Liver (tissue), 9 donors: ENCODE measurements around the gene PDRG1. TPM values are rescaled to one million over a fixed set of nuclear protein-coding genes. Genes with fewer than 3 reads are reported as not detected.

Source experiments
- DNase-seq: peaks from one replicate; pipeline ENCODE4 v3.0.0-alpha.2; 2017; ENCODE audit warnings: low spot score
- H3K27ac ChIP-seq, 2 donors: one replicate each; pipeline ENCODE4 v1.7.0; 2013; ENCODE audit warnings: inconsistent platforms in 2 of 2, low read length in 2 of 2, control low read depth in 1 of 2, low read depth in 1 of 2, mild to moderate bottlenecking in 1 of 2
- H3K27me3 ChIP-seq, 4 donors: one replicate each; pipeline versions ENCODE4 v1.6.1 to v1.7.0; 2013; ENCODE audit warnings: low read length in 3 of 4, inconsistent platforms in 1 of 4, mild to moderate bottlenecking in 1 of 4, moderate library complexity in 1 of 4; ENCODE audit not compliant: control insufficient read depth in 4 of 4, insufficient read depth in 4 of 4
- H3K36me3 ChIP-seq, 4 donors: one replicate each; pipeline versions ENCODE4 v1.6.1 to v1.7.0; 2013; ENCODE audit warnings: low read length in 3 of 4, mild to moderate bottlenecking in 3 of 4, low read depth in 1 of 4, moderate library complexity in 1 of 4; ENCODE audit not compliant: control insufficient read depth in 4 of 4, insufficient read depth in 3 of 4
- H3K4me1 ChIP-seq, 4 donors: one replicate each; pipeline versions ENCODE4 v1.6.1 to v1.7.0; 2013; ENCODE audit warnings: low read length in 3 of 4, mild to moderate bottlenecking in 3 of 4, moderate library complexity in 1 of 4; ENCODE audit not compliant: control insufficient read depth in 4 of 4, insufficient read depth in 4 of 4
- H3K4me3 ChIP-seq, 3 donors: one replicate each; pipeline versions ENCODE4 v1.6.1 to v1.7.0; 2013; ENCODE audit warnings: low read length in 3 of 3, control low read depth in 1 of 3, low read depth in 1 of 3, mild to moderate bottlenecking in 1 of 3
- H3K9ac ChIP-seq, 2 donors: one replicate each; pipeline ENCODE4 v1.7.0; 2013; ENCODE audit warnings: low read length in 2 of 2, mild to moderate bottlenecking in 2 of 2, moderate library complexity in 2 of 2, control low read depth in 1 of 2, low read depth in 1 of 2
- H3K9me3 ChIP-seq, 4 donors: one replicate each; pipeline versions ENCODE4 v1.6.1 to v1.7.0; 2013; ENCODE audit warnings: low read length in 3 of 4; ENCODE audit not compliant: control insufficient read depth in 4 of 4
- ATF3 ChIP-seq: IDR thresholded peaks from 2 replicates; pipeline ENCODE4 v1.6.1; 2016; ENCODE audit warnings: antibody characterized with exemption
- CTCF ChIP-seq: fragments of 150-350 bp; IDR thresholded peaks from 2 replicates; pipeline ENCODE4 v1.5.1; 2017; ENCODE audit warnings: improper control_type of control experiment, low read depth, low read length; ENCODE audit not compliant: missing input control
- EGR1 ChIP-seq, 2 donors: IDR thresholded peaks; 2 replicates each; pipeline ENCODE4 v1.6.1; 2016 to 2018; ENCODE audit warnings: antibody characterized with exemption in 2 of 2, low read depth in 2 of 2
- FOXA1 ChIP-seq: IDR thresholded peaks from 2 replicates; pipeline ENCODE4 v1.6.1; 2016; ENCODE audit warnings: antibody characterized with exemption
- FOXA2 ChIP-seq: IDR thresholded peaks from 2 replicates; pipeline ENCODE4 v1.6.1; 2016; ENCODE audit warnings: antibody characterized with exemption
- GABPA ChIP-seq, 2 donors: IDR thresholded peaks in 1 of 2; conservative IDR thresholded peaks in 1 of 2; 2 replicates each; pipeline ENCODE4 v1.6.1; 2016; ENCODE audit warnings: antibody characterized with exemption in 2 of 2, mild to moderate bottlenecking in 1 of 2, moderate library complexity in 1 of 2
- HNF4A ChIP-seq, 2 donors: conservative IDR thresholded peaks; 2 replicates each; pipeline ENCODE4 v1.6.1; 2016; ENCODE audit warnings: antibody characterized with exemption in 2 of 2, mild to moderate bottlenecking in 2 of 2
- HNF4G ChIP-seq: IDR thresholded peaks from 2 replicates; pipeline ENCODE4 v1.6.1; 2016; ENCODE audit warnings: antibody characterized with exemption
- JUND ChIP-seq, 2 donors: IDR thresholded peaks; 2 replicates each; pipeline ENCODE4 v1.6.1; 2016; ENCODE audit warnings: antibody characterized with exemption in 2 of 2
- MAX ChIP-seq: IDR thresholded peaks from 2 replicates; pipeline ENCODE4 v1.6.1; 2016; ENCODE audit warnings: antibody characterized with exemption
- NR2F2 ChIP-seq: IDR thresholded peaks from 2 replicates; pipeline ENCODE4 v1.6.1; 2016; ENCODE audit warnings: antibody characterized with exemption
- RAD21 ChIP-seq, 2 donors: IDR thresholded peaks; 2 replicates each; pipeline ENCODE4 v1.6.1; 2016; ENCODE audit warnings: antibody characterized with exemption in 2 of 2, mild to moderate bottlenecking in 2 of 2
- REST ChIP-seq: IDR thresholded peaks from 2 replicates; pipeline ENCODE4 v1.6.1; 2016; ENCODE audit warnings: antibody characterized with exemption, mild to moderate bottlenecking
- RXRA ChIP-seq, 2 donors: IDR thresholded peaks; 2 replicates each; pipeline ENCODE4 v1.6.1; 2017 to 2018; ENCODE audit warnings: antibody characterized with exemption in 2 of 2, mild to moderate bottlenecking in 1 of 2
- SP1 ChIP-seq: IDR thresholded peaks from 2 replicates; pipeline ENCODE4 v1.6.1; 2018; ENCODE audit warnings: antibody characterized with exemption, mild to moderate bottlenecking
- TAF1 ChIP-seq: conservative IDR thresholded peaks from 2 replicates; pipeline ENCODE4 v1.6.1; 2016; ENCODE audit warnings: antibody characterized with exemption, mild to moderate bottlenecking
- YY1 ChIP-seq: IDR thresholded peaks from 2 replicates; pipeline ENCODE4 v1.6.1; 2016; ENCODE audit warnings: antibody characterized with exemption, mild to moderate bottlenecking
- ZBTB33 ChIP-seq: IDR thresholded peaks from 2 replicates; pipeline ENCODE4 v1.6.1; 2016; ENCODE audit warnings: antibody characterized with exemption
- WGBS: extraction: QIAGEN DNeasy Blood & Tissue Kit; methylation state at CpG from one replicate; pipeline ENCODE4 v1.1.7; 2013; 5-methylcytosine and 5-hydroxymethylcytosine counted together
- polyA plus RNA-seq, 2 donors: library from polyadenylated mRNA; stranded (reverse) in 1 of 2; unstranded in 1 of 2; fragments of 200-250 nt in 1 of 2; fragments of >200 nt in 1 of 2; fragmentation: Nextera tagmentation in 1 of 2; extraction: Ambion mirVana in 1 of 2; gene quantifications; one replicate each; pipeline versions ENCODE4 v1.2.1 to v1.2.3, GENCODE V29; 2013 to 2015
- total RNA-seq, 2 donors: library from RNA; depleted of rRNA; stranded (reverse); fragments of >200 nt; gene quantifications; one replicate each; pipeline ENCODE4 v1.2.3, GENCODE V29; 2014
- donor health status: healthy.
- donor health status: healthy.
- donor health status: healthy.
- donor health status: healthy.
- donor health status: healthy.

The PDRG1 gene
- total and polyA plus RNA-seq, 4 donors, result 2.2 to 8.0 (median 3.6) TPM

GRCh38 chr20:31914170-31914569, 37.7 kb downstream of the PDRG1 start:
- Histone ChIP-seq H3K4me1 (no peaks in the 10 kb centered on the region), H3K27ac (no peak overlapping the region), H3K27me3 (peaks cover 0 to 4% (median 0%) of the 10 kb centered on the region in 4 donors), H3K36me3 (no peaks in the 10 kb centered on the region), H3K4me3 (no peak overlapping the region), H3K9ac (no peak overlapping the region), H3K9me3 (no peaks in the 10 kb centered on the region)
- DNase-seq, result no peak
- TF ChIP-seq JUND (IDR thresholded peaks at IDR 0.05) (no peak), GABPA (IDR thresholded peaks at IDR 0.05 in 1 of 2, conservative IDR thresholded peaks at IDR 0.05 in 1 of 2) (no peak), FOXA1 (no peak), ATF3 (no peak), SP1 (no peak), HNF4G (no peak), HNF4A (conservative IDR thresholded peaks at IDR 0.05) (no peak), RAD21 (IDR thresholded peaks at IDR 0.05) (no peak), RXRA (IDR thresholded peaks at IDR 0.05) (no peak), FOXA2 (no peak)
- WGBS, result 83% methylated on average over 5 of the region's 5 CpGs

GRCh38 chr20:31913431-31914157, 38.3 kb downstream of the PDRG1 start:
- no peak overlapping the region for H3K9ac ChIP-seq

More at GRCh38 chr20:31913431-31914157, 38.3 kb downstream of the PDRG1 start:
- Histone ChIP-seq H3K4me3 (no peak overlapping the region), H3K27ac (no peak overlapping the region), H3K4me1 (no peaks in the 10 kb centered on the region), H3K27me3 (peaks cover 0 to 4% (median 0%) of the 10 kb centered on the region in 4 donors), H3K36me3 (no peaks in the 10 kb centered on the region), H3K9me3 (no peaks in the 10 kb centered on the region)
- TF ChIP-seq HNF4A (conservative IDR thresholded peaks at IDR 0.05) (no peak), GABPA (IDR thresholded peaks at IDR 0.05 in 1 of 2, conservative IDR thresholded peaks at IDR 0.05 in 1 of 2) (no peak), NR2F2 (no peak), EGR1 (IDR thresholded peaks at IDR 0.05; ENCODE audit: low read depth in 2 of 2) (no peak), REST (no peak), ZBTB33 (no peak), RAD21 (IDR thresholded peaks at IDR 0.05) (no peak), TAF1 (no peak), MAX (no peak), FOXA1 (no peak), HNF4G (no peak), YY1 (no peak), CTCF (no peak), FOXA2 (no peak)
- no peak for DNase-seq
- WGBS, result 80% methylated on average over 15 of the region's 15 CpGs
